Neural crest cell (in vitro differentiated cells): ENCODE data around the gene VHLL. TPM values are rescaled to one million over a fixed set of nuclear protein-coding genes. Genes with fewer than 3 reads are reported as not detected.

Experiments
- DNase-seq: peaks from one replicate; pipeline ENCODE4 v3.0.0; 2021; ENCODE audit warnings: low read depth, mixed read lengths, low spot score
- H3K27ac Mint-ChIP-seq: one replicate; pipeline ENCODE4 v1.8.0; 2021; ENCODE audit warnings: mild to moderate bottlenecking, mixed read lengths; ENCODE audit not compliant: unreplicated experiment
- H3K27me3 Mint-ChIP-seq: 2 replicates; pipeline ENCODE4 v1.8.0; 2021; ENCODE audit warnings: low read depth, mild to moderate bottlenecking, mixed read lengths
- H3K36me3 Mint-ChIP-seq: 2 replicates; pipeline ENCODE4 v1.8.0; 2021; ENCODE audit warnings: low read depth, mild to moderate bottlenecking, mixed read lengths
- H3K4me1 Mint-ChIP-seq: 2 replicates; pipeline ENCODE4 v1.8.0; 2021; ENCODE audit warnings: mixed read lengths
- H3K4me3 Mint-ChIP-seq: one replicate; pipeline ENCODE4 v1.8.0; 2021; ENCODE audit warnings: mild to moderate bottlenecking, mixed read lengths
- H3K9me3 Mint-ChIP-seq: 2 replicates; pipeline ENCODE4 v1.8.0; 2021; ENCODE audit warnings: mixed read lengths
- total RNA-seq: library from RNA; stranded (reverse); gene quantifications from 2 replicates; pipeline ENCODE4 v1.2.1, GENCODE V29; 2021
- TF ChIP-seq, protein P1 (sequence below): fragments of 200-600 bp; sonication (generic); conservative IDR thresholded peaks from 2 replicates; pipeline ENCODE4 v1.5.0; 2021; ENCODE audit warnings: antibody characterized with exemption, mild to moderate bottlenecking

Gene VHLL
- total RNA-seq, 1 donor from 2014 or later = 0.77 TPM

- H3K27me3 Mint-ChIP-seq = no peaks in the 10 kb centered on the region
- no peak overlapping the region for H3K4me3 Mint-ChIP-seq
- no peaks in the 10 kb centered on the region for H3K9me3 Mint-ChIP-seq
- peaks cover 14% of the 10 kb centered on the region for H3K4me1 Mint-ChIP-seq
- no peak overlapping the region for H3K27ac Mint-ChIP-seq
- peaks cover 15% of the 10 kb centered on the region for H3K36me3 Mint-ChIP-seq
- no peak for DNase-seq
- TF ChIP-seq, protein P1, sequence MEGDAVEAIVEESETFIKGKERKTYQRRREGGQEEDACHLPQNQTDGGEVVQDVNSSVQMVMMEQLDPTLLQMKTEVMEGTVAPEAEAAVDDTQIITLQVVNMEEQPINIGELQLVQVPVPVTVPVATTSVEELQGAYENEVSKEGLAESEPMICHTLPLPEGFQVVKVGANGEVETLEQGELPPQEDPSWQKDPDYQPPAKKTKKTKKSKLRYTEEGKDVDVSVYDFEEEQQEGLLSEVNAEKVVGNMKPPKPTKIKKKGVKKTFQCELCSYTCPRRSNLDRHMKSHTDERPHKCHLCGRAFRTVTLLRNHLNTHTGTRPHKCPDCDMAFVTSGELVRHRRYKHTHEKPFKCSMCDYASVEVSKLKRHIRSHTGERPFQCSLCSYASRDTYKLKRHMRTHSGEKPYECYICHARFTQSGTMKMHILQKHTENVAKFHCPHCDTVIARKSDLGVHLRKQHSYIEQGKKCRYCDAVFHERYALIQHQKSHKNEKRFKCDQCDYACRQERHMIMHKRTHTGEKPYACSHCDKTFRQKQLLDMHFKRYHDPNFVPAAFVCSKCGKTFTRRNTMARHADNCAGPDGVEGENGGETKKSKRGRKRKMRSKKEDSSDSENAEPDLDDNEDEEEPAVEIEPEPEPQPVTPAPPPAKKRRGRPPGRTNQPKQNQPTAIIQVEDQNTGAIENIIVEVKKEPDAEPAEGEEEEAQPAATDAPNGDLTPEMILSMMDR = no peak
These were observed 45.5 kb downstream of the VHLL start for GRCh38 chr1:156253634-156254033.

- Mint-ChIP-seq H3K36me3 (peaks cover 14% of the 10 kb centered on the region), H3K27me3 (peaks cover 6% of the 10 kb centered on the region), H3K4me1 (peaks cover 23% of the 10 kb centered on the region), H3K27ac (peak overlapping the region; percentile 81), H3K9me3 (no peaks in the 10 kb centered on the region), H3K4me3 (peak overlapping the region; percentile 23)
- TF ChIP-seq, protein P1 = no peak
- DNase-seq = no peak
These were observed 47.6 kb downstream of the VHLL start for GRCh38 chr1:156251527-156251926.

GRCh38 chr1:156249593-156249992 lies 49.5 kb downstream of the VHLL start:
- Mint-ChIP-seq H3K27me3 (peaks cover 16% of the 10 kb centered on the region), H3K4me3 (peak overlapping the region; percentile 72), H3K36me3 (peaks cover 13% of the 10 kb centered on the region), H3K9me3 (no peaks in the 10 kb centered on the region), H3K27ac (no peak overlapping the region), H3K4me1 (peaks cover 28% of the 10 kb centered on the region)
- no peak for DNase-seq
- TF ChIP-seq, protein P1 = no peak

Other genes starting within 250 kb of the VHLL start
- gene UBQLN4, start 245.5 kb downstream of the VHLL start, total RNA-seq = 70.4 and 78.0 TPM in 2 replicates
- 49.4 and 55.6 TPM in 2 replicates for gene LAMTOR2, start 244.5 kb downstream of the VHLL start, total RNA-seq
- gene RAB25, start 238.1 kb downstream of the VHLL start, total RNA-seq = not detected in 2 replicates
- 114 and 120 TPM in 2 replicates for gene MEX3A, start 216.8 kb downstream of the VHLL start, total RNA-seq
- gene LMNA, start 184.6 kb downstream of the VHLL start, total RNA-seq = 51.0 and 51.7 TPM in 2 replicates
- gene SEMA4A, start 145.7 kb downstream of the VHLL start, total RNA-seq = 1.3 and 2.1 TPM in 2 replicates
- 19.1 and 22.7 TPM in 2 replicates for gene SLC25A44, start 105.2 kb downstream of the VHLL start, total RNA-seq
- gene PMF1, start 86.3 kb downstream of the VHLL start, total RNA-seq = 82.5 and 83.3 TPM in 2 replicates
- 2.5 and 3.0 TPM in 2 replicates for gene BGLAP, start 57.1 kb downstream of the VHLL start, total RNA-seq
- 15.8 and 17.1 TPM in 2 replicates for gene PAQR6, start 51.3 kb downstream of the VHLL start, total RNA-seq
- 116 and 122 TPM in 2 replicates for gene SMG5, start 16.5 kb downstream of the VHLL start, total RNA-seq
- 4.3 and 4.6 TPM in 2 replicates for gene TMEM79, start 15.0 kb downstream of the VHLL start, total RNA-seq
- gene GLMP, start 3.6 kb downstream of the VHLL start, total RNA-seq = 34.2 and 38.0 TPM in 2 replicates
- 343 and 346 TPM in 2 replicates for gene CCT3, start 39.0 kb upstream of the VHLL start, total RNA-seq
- 0.66 and 1.0 TPM in 2 replicates for gene TSACC, start 39.2 kb upstream of the VHLL start, total RNA-seq
- not detected in 2 replicates for gene RHBG, start 69.9 kb upstream of the VHLL start, total RNA-seq
- 12.2 and 17.3 TPM in 2 replicates for gene MEF2D, start 201.5 kb upstream of the VHLL start, total RNA-seq